Esophagus squamous epithelium (tissue), 4 donors: Measurements from ENCODE around the gene GFRA3.

ENCODE experiments used
- POLR2A ChIP-seq, 4 donors: fragments of 450-650 bp; IDR thresholded peaks; one replicate each; pipeline ENCODE4 v1.6.1; 2017; ENCODE audit warnings: antibody characterized with exemption in 4 of 4, mild to moderate bottlenecking in 4 of 4, moderate library complexity in 3 of 4
- TF ChIP-seq, protein P1 (sequence below), 6 experiments: fragments of 450-650 bp in 4 of 6; fragments of 200-600 bp in 2 of 6; sonication (generic) in 2 of 6; IDR thresholded peaks; one replicate each; pipeline ENCODE4 v1.5.1; 2016 to 2019; ENCODE audit warnings: antibody characterized with exemption in 6 of 6, mild to moderate bottlenecking in 4 of 6, moderate library complexity in 4 of 6

DNA sequence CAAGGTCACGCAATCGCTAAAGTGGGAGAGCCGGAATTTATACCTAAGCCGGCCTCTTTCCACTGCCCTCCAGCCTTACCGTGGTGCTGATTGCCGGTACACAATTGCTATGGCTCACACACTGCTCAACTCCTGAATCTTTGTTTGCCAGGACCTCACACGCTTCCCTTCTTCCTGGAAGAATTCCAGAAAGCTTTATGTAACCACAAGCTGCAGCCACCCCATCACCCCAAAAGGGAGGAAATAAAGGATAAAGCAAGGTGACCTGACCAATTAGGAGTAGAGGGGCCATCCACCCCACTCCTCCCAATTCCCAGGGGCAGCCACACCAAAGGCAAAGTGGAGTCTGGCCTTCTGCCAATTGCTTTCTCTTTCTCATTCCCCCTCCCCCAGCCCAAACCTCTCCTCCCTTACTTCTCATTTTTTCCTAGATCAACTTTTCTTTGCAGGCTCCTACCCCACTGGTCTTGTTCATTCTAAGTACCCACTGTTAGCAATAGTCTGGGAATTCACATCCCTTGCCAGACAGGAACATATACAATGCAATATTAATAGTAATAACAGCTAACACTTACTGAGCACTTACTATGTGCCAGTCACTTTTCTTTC, 43.3 kb downstream of the GFRA3 start:
- TF ChIP-seq, protein P1, sequence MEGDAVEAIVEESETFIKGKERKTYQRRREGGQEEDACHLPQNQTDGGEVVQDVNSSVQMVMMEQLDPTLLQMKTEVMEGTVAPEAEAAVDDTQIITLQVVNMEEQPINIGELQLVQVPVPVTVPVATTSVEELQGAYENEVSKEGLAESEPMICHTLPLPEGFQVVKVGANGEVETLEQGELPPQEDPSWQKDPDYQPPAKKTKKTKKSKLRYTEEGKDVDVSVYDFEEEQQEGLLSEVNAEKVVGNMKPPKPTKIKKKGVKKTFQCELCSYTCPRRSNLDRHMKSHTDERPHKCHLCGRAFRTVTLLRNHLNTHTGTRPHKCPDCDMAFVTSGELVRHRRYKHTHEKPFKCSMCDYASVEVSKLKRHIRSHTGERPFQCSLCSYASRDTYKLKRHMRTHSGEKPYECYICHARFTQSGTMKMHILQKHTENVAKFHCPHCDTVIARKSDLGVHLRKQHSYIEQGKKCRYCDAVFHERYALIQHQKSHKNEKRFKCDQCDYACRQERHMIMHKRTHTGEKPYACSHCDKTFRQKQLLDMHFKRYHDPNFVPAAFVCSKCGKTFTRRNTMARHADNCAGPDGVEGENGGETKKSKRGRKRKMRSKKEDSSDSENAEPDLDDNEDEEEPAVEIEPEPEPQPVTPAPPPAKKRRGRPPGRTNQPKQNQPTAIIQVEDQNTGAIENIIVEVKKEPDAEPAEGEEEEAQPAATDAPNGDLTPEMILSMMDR (IDR thresholded peaks at IDR 0.05) = no peak
- no peak for TF ChIP-seq POLR2A (IDR thresholded peaks at IDR 0.05)
